ENCODE results near the gene SLC6A7. TPM values are rescaled to one million over a fixed set of nuclear protein-coding genes. Genes with fewer than 3 reads are reported as not detected.

SLC6A7 gene
- total RNA-seq, 2 donors from 2014 or later, result not detected

DNA sequence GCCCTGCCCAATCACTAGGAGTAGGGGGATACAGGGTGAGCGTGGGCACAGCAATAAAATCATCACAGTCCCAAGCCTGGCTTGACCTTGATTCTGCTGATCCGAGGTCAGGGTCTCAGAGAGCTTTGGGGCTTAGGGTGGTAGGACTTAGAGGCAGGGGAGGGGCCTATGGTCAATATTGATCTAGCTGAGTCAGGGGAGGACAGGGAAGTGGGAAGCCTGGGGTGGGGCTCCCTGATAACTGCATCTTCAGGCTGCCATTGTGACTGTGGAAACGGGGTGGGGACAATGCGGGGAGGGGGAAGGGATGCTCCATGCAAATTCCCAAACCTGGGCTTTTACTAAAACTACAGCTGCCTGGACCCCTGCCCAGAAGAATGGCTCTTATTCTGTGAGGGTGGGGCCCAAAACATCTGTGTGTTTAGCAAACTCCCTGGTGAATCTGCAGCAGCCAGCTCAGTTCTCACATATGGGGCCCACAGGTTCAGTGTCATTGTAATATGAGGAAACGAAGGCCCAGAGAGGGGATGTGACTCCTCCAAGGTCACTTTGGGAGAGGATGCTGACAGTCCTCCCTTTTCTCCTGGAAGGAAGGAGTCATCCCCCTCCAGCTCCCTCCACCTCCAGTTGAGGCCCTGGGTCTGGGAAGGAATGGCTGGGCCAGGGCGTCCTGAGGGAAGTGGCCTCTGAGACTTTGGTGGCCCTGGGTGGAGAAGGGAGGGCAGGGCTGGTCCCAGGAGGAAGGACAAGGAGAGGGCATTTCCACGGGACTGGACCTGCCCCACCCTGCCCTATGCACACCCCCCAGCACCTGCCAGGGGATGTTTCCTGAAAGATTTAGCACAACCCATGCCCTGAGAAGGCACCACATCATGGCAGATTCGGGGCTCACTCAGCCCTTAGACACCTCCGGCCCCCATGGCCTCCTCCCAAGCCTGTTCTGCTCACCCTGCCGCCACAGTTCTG lies 26.4 kb downstream of the SLC6A7 start:
- no peak for DNase-seq (ENCODE audit: low spot score)
- Mint-ChIP-seq H3K36me3 (no peaks in the 10 kb centered on the region), H3K4me1 (ENCODE audit: low read depth in 2 of 2) (peaks cover 3 to 5% of the 10 kb centered on the region in 2 donors), H3K27me3 (peaks cover 0 to 22% of the 10 kb centered on the region in 2 donors), H3K4me3 (no peak overlapping the region), H3K27ac (no peak overlapping the region), H3K9me3 (no peaks in the 10 kb centered on the region)
- no peak for ATAC-seq

DNA sequence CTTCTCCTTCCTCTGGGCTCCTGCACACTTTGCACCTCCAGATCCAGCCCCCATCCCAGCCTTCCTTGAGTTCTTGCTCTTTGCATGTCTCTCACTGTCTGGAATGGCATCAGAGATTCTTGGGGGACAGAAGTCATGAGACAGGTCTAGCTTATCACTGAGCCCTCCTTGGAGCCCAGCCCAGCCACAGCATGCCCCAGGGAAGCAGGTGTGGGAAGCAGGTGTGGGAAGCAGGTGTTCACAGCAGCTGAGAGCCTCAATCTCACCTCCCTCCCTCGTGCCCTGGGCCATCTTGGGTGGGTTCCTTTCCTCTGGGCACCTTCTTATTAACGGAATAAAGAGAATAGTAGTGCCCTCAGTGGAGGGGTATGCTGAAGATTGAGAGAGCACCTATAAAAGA lies 27.2 kb downstream of the SLC6A7 start:
- H3K9me3 Mint-ChIP-seq, result no peaks in the 10 kb centered on the region
- no peaks in the 10 kb centered on the region for H3K36me3 Mint-ChIP-seq
- H3K27ac Mint-ChIP-seq, result no peak overlapping the region
- no peak for ATAC-seq
- H3K27me3 Mint-ChIP-seq, result peaks cover 0 to 20% of the 10 kb centered on the region in 2 donors
- peaks cover 3 to 5% of the 10 kb centered on the region in 2 donors for H3K4me1 Mint-ChIP-seq (ENCODE audit: low read depth in 2 of 2)
- no peak for DNase-seq (ENCODE audit: low spot score)
- no peak overlapping the region for H3K4me3 Mint-ChIP-seq

DNA sequence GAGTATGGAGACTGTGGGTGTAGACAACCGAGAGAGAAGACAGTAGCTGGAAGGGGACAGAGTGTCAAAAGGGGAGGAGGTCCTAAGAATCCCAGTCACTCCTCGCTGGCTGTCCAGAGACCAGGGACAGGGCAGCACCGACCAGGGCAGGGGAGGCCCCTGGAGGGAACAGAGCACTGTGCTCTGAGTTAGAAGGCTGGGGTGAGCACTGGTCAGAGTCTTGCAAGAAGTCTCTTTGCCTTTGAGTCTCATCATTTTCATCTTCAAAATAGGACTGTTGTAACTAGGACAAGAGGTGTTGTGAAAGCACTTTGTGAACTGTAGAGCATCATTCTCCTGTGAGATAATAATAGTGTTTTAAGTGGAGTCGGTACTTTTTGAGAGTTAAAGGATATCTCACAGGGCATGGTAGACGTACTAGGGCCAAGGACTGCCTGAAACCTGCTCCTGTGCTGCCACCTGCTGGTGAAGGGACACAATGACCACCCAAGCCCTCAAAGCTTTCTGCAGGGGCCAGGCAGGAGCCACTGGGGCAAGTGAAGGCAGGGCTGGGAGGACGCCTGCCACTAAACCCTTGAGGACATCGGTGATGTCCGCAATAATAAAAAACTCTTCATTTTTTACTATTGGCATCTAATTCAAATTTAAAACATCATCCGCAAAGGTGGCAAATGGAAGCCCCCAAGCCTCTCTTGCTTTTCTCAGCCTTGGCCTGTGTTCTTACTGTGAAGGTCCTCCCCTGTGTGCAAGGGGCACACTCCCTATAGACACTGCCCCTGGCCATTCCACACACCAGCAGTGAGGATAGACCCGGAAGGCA lies 28.2 kb downstream of the SLC6A7 start:
- peak; percentile 80 to 83 for ATAC-seq
- Mint-ChIP-seq H3K4me1 (ENCODE audit: low read depth in 2 of 2) (peaks cover 3 to 5% of the 10 kb centered on the region in 2 donors), H3K36me3 (no peaks in the 10 kb centered on the region), H3K27me3 (peaks cover 0 to 17% of the 10 kb centered on the region in 2 donors), H3K27ac (no peak overlapping the region), H3K9me3 (no peaks in the 10 kb centered on the region), H3K4me3 (no peak overlapping the region)
- peak; percentile 81 for DNase-seq (ENCODE audit: low spot score)

DNA sequence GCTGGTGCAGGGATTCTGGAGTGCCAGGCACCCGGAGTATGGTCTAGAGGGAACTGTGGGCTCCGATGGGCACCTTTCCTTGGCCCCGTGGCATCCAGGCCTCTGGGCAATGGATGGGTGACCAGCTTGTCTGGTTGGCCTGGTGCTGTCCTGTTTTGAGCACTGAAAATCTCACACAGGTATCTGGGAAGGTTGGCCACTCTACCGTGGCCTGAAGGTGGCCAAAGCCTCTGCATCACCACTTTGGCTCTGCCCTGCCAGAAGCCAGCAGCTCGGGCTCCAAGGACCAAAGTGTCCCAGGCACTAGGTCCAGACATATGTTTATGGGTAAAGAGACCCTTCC lies 28.8 kb downstream of the SLC6A7 start:
- H3K4me1 Mint-ChIP-seq (ENCODE audit: low read depth in 2 of 2), result peaks cover 3 to 5% of the 10 kb centered on the region in 2 donors
- no peak overlapping the region for H3K27ac Mint-ChIP-seq
- no peaks in the 10 kb centered on the region for H3K36me3 Mint-ChIP-seq
- DNase-seq (ENCODE audit: low spot score) (no peak), ATAC-seq (no peak)
- H3K4me3 Mint-ChIP-seq, result no peak overlapping the region
- no peaks in the 10 kb centered on the region for H3K9me3 Mint-ChIP-seq
- peaks cover 0 to 17% of the 10 kb centered on the region in 2 donors for H3K27me3 Mint-ChIP-seq

DNA sequence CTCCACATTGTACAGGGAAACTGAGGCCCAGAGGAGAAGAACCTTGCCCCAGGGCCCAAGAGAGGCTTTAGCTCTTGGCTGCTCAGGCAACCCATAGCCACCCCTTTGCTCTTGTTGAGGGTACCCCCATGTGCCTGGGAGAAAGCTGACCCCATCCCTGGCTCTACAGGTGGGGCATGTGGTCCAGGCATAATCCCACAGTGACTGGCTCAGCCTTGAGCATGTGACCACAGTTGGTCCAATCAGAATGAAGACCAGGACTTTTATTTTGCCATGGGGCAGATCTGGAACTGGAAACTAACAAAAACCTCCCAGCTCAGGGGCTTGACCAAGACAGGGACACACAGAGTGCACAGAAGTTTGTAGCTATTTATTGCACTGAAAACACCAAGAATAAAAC lies 29.3 kb downstream of the SLC6A7 start:
- Mint-ChIP-seq H3K27me3 (peaks cover 0 to 17% of the 10 kb centered on the region in 2 donors), H3K9me3 (no peaks in the 10 kb centered on the region), H3K27ac (no peak overlapping the region), H3K4me3 (no peak overlapping the region), H3K4me1 (ENCODE audit: low read depth in 2 of 2) (peaks cover 3 to 5% of the 10 kb centered on the region in 2 donors), H3K36me3 (no peaks in the 10 kb centered on the region)
- ATAC-seq, result no peak
- DNase-seq (ENCODE audit: low spot score), result no peak

DNA sequence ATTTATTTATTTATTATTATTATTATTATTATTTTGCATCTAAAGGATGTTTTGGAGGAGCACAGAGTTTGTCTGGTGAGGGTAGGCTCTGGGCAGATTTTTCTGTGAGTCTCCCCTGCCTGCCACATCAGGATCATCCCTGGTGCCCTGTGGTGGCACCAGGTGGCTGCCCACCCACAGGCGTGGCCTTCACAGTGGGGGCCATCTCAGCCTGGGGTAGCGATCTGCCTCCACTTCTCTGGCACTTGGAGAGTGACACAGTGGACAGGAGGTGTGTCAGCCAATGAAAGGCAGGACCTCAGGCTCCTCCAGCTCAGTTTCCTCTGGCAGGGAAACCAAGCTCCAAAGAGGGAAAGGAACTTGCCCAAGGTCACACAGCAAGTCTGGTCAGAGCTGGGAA lies 30.0 kb downstream of the SLC6A7 start:
- H3K27me3 Mint-ChIP-seq, result peaks cover 0 to 17% of the 10 kb centered on the region in 2 donors
- no peaks in the 10 kb centered on the region for H3K36me3 Mint-ChIP-seq
- H3K4me1 Mint-ChIP-seq (ENCODE audit: low read depth in 2 of 2), result peaks cover 3 to 5% of the 10 kb centered on the region in 2 donors
- no peak for DNase-seq (ENCODE audit: low spot score)
- no peak for ATAC-seq
- H3K9me3 Mint-ChIP-seq, result no peaks in the 10 kb centered on the region
- no peak overlapping the region for H3K4me3 Mint-ChIP-seq
- H3K27ac Mint-ChIP-seq, result no peak overlapping the region

DNA sequence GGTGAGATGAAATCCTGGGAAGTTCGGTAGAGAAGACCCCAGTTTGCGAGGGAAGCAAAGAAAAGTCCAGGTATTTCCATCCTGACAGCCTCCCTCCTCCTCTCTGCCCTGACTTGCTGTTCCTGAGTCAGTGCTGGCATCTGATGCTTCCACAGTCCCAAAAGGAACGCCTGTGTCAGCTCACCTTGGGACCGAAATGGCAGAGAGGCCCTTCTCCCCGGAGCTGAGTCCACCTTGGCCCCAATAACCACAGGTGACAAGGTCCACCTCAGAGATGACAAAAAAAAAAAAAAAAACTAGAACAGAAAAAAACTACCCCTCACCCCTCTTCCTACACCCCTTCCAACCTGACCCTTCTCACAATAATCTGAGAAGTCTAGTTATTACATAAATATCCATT lies 31.6 kb downstream of the SLC6A7 start:
- H3K4me3 Mint-ChIP-seq, result no peak overlapping the region
- no peaks in the 10 kb centered on the region for H3K9me3 Mint-ChIP-seq
- no peak overlapping the region for H3K27ac Mint-ChIP-seq
- ATAC-seq, result no peak
- H3K27me3 Mint-ChIP-seq, result peaks cover 0 to 17% of the 10 kb centered on the region in 2 donors
- peaks cover 3 to 5% of the 10 kb centered on the region in 2 donors for H3K4me1 Mint-ChIP-seq (ENCODE audit: low read depth in 2 of 2)
- no peak for DNase-seq (ENCODE audit: low spot score)
- H3K36me3 Mint-ChIP-seq, result no peaks in the 10 kb centered on the region

DNA sequence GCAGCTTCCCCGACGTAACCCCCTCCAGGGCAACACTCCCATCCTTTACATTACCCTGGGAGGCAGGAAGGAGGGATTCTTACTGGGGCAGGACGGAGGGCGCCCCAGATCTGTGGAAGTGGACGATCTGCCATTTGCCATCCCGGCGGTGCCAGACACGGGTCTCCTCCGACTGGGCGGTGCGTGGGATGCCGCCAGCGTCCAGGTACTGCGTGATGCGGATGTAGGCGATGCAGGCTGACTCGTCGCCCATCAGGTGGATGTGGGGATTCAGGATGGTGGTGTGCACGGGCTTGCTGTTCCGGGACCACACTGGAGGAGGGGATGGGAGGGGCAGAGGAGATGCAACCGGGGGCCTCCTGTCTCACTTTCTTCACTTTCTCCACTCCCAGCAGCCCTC lies 33.0 kb downstream of the SLC6A7 start:
- Mint-ChIP-seq H3K27me3 (peaks cover 0 to 8% of the 10 kb centered on the region in 2 donors), H3K27ac (no peak overlapping the region), H3K9me3 (no peaks in the 10 kb centered on the region), H3K4me3 (no peak overlapping the region), H3K36me3 (no peaks in the 10 kb centered on the region), H3K4me1 (ENCODE audit: low read depth in 2 of 2) (peaks cover 2 to 3% of the 10 kb centered on the region in 2 donors)
- no peak for DNase-seq (ENCODE audit: low spot score)
- no peak for ATAC-seq

DNA sequence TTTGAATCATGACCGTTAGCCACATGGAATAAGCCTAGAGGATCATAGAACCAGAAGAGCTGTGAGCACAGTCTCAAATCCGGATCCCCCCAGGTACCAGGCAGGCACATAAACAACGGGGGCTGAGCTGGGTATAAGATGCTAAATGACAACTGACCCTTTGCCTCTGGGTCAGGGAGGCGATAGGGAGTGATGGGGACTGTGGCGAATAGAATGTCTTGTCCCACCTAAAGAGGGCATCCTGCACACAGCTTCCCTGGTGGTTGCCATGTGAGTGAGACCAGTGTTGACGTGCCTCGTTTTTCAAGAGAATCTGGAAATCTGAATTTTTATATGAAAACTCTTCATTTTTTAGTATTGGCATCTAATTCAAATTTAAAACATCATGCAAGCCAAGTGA lies 33.6 kb downstream of the SLC6A7 start:
- H3K4me3 Mint-ChIP-seq, result no peak overlapping the region
- no peaks in the 10 kb centered on the region for H3K9me3 Mint-ChIP-seq
- no peak overlapping the region for H3K27ac Mint-ChIP-seq
- peaks cover 0 to 6% of the 10 kb centered on the region in 2 donors for H3K27me3 Mint-ChIP-seq
- no peaks in the 10 kb centered on the region for H3K4me1 Mint-ChIP-seq (ENCODE audit: low read depth in 2 of 2)
- H3K36me3 Mint-ChIP-seq, result no peaks in the 10 kb centered on the region
- ATAC-seq (no peak), DNase-seq (ENCODE audit: low spot score) (no peak)

DNA sequence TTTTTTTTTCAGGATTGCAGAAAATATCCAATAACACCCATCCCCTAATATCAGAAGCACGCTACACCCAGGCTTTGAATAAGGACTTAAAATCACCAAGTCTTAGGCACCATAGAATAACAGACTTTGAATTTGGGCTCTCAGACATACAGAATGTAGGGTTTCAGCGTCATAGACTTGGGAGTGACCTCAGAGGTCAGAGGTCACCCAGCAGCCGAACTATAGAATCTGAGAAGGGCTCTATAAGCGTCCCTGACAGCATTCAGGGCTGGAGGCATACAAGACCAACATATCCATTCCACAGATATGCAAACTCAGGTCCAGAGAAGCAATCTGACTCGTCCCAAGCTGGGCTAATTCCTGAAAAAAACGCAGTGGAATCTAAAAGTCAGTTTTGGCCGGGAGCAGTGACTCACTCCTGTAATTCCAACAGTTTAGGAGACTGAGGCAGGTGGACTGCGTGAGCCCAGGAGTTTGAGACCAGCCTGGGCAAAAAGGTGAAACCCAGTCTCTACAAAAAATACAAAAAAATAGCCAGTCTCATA lies 34.7 kb downstream of the SLC6A7 start:
- H3K27ac Mint-ChIP-seq, result no peak overlapping the region
- ATAC-seq (no peak), DNase-seq (ENCODE audit: low spot score) (no peak)
- H3K4me3 Mint-ChIP-seq, result no peak overlapping the region
- no peaks in the 10 kb centered on the region for H3K36me3 Mint-ChIP-seq
- H3K27me3 Mint-ChIP-seq, result peaks cover 0 to 6% of the 10 kb centered on the region in 2 donors
- H3K4me1 Mint-ChIP-seq (ENCODE audit: low read depth in 2 of 2), result no peaks in the 10 kb centered on the region
- H3K9me3 Mint-ChIP-seq, result no peaks in the 10 kb centered on the region

DNA sequence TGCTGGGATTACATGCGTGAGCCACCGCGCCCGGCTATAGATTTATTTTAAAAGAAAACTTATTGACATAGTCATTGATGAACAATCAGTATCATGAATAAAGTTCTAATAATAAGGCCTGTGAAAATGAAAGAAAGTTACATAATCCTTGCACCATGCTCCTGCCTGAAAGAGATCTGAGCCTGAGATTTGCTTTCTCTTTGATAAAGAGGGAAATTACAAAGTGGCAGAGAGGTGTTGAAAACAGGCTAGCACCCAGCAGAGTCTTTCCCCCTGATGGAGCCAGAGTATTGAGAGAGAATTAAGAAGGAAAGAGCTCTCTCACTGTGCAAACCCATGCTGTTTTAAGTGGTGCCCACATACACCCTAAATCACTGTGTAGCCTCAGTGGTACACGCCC lies 37.2 kb downstream of the SLC6A7 start:
- Mint-ChIP-seq H3K9me3 (no peaks in the 10 kb centered on the region), H3K4me3 (no peak overlapping the region), H3K27me3 (no peaks in the 10 kb centered on the region), H3K36me3 (no peaks in the 10 kb centered on the region), H3K27ac (no peak overlapping the region), H3K4me1 (ENCODE audit: low read depth in 2 of 2) (no peaks in the 10 kb centered on the region)
- DNase-seq (ENCODE audit: low spot score) (no peak), ATAC-seq (no peak)

DNA sequence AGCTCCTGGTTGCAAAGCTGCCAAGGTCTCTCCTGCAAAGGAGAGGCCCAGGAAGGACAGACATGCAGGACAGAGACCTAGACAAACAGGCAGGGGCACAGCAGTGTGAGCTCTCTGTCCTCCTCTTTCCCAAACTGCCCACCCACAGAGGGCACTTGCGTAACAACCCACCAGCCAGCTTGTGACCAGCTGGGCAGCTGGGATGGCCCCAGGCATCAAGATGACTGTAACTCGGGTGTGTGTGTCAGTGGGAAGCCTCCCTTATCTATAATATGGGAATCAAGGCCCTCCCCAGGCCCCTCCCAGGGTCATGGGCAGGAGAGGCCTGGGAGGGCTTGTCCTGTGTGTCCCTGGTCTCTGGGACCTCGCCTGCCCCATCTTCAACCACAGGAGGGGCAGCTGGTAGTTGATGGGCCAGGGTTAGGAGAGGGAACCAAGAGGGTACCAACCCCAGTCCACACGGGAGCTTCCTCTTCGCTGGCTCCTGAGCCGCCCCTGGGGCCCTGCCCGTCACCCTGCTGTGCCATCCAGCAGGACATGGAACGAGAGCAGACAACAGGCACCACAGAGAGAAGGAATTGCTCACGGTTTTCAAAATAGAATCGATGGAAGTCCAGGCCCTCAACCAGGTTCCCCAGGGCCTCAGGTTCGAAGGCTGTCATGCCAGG lies 37.9 kb downstream of the SLC6A7 start:
- no peaks in the 10 kb centered on the region for H3K27me3 Mint-ChIP-seq
- no peaks in the 10 kb centered on the region for H3K9me3 Mint-ChIP-seq
- no peaks in the 10 kb centered on the region for H3K4me1 Mint-ChIP-seq (ENCODE audit: low read depth in 2 of 2)
- ATAC-seq (no peak), DNase-seq (ENCODE audit: low spot score) (peak; percentile 13)
- no peaks in the 10 kb centered on the region for H3K36me3 Mint-ChIP-seq
- no peak overlapping the region for H3K27ac Mint-ChIP-seq
- H3K4me3 Mint-ChIP-seq, result no peak overlapping the region

DNA sequence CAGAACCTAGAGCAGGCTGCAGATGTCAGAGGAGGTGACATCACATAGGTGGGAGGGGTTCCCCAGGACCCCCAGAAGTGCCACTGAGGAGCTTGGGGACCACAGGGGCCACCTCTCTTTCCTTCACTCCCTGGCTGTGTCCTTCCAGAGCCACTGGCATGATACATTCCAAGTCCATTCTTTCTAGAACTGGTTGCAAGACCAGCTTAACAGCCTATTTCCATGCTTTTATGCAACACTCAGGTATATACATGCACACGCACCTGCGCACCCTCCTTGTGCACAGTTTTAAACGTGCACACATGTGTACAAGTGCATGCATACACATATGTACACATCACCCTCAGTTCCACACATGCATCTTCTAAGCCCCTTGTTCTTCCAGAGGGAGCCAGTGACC lies 39.7 kb downstream of the SLC6A7 start:
- no peaks in the 10 kb centered on the region for H3K4me1 Mint-ChIP-seq (ENCODE audit: low read depth in 2 of 2)
- no peak for ATAC-seq

More for the DNA sequence above, 39.7 kb downstream of the SLC6A7 start:
- no peaks in the 10 kb centered on the region for H3K27me3 Mint-ChIP-seq
- no peaks in the 10 kb centered on the region for H3K9me3 Mint-ChIP-seq
- no peak overlapping the region for H3K27ac Mint-ChIP-seq
- no peak overlapping the region for H3K4me3 Mint-ChIP-seq
- DNase-seq (ENCODE audit: low spot score), result no peak
- no peaks in the 10 kb centered on the region for H3K36me3 Mint-ChIP-seq

Data from natural killer cell treated with Interleukin-12 subunit alpha and Interleukin-12 subunit beta and Interleukin-15 and Interleukin-18, amount 100 ng/mL, for 72 hours (primary cell).